ENCODE data around the gene SHFL.

SHFL gene

DNA sequence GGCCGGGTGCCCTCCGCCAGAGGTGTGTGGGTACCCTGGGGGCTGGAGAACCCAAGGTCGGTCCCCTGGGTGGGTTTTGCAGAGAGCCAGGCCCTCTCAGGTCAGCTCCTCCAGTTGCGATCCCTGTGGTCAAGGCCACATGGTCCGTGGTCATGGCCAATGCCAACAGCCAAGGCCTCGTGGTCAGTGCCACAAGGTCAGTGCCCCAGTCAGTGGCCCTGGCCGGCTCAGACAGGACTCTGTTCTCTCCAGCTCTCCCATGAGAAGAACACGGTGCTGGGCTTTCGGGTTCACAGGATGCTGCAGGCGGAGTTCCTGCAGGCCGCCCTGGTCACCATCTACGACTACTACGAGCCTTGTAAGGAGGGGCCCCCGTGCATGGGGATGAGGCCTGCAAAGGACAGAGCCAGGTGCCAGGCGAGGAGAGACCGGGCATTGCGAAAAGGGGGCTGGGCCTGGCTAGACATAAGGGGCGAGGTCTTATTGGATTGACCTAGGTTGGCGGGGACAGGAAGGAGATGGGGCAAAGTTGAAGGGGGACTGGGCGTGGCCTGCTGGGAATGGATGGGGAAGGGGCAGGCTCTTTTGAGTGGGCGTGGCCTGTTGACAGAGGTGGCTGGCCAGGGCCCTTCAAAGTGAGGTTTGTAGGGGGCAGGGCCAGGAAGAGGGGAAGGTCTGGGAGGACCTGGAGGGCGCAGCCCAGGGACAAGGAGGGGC is 15.2 kb upstream of the SHFL start:
- H4K20me1 ChIP-seq (ENCODE audit: insufficient read depth) = no peaks in the 10 kb centered on the region
- TF ChIP-seq, protein P1, sequence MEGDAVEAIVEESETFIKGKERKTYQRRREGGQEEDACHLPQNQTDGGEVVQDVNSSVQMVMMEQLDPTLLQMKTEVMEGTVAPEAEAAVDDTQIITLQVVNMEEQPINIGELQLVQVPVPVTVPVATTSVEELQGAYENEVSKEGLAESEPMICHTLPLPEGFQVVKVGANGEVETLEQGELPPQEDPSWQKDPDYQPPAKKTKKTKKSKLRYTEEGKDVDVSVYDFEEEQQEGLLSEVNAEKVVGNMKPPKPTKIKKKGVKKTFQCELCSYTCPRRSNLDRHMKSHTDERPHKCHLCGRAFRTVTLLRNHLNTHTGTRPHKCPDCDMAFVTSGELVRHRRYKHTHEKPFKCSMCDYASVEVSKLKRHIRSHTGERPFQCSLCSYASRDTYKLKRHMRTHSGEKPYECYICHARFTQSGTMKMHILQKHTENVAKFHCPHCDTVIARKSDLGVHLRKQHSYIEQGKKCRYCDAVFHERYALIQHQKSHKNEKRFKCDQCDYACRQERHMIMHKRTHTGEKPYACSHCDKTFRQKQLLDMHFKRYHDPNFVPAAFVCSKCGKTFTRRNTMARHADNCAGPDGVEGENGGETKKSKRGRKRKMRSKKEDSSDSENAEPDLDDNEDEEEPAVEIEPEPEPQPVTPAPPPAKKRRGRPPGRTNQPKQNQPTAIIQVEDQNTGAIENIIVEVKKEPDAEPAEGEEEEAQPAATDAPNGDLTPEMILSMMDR (conservative IDR thresholded peaks at IDR 0.05; ENCODE audit: low read depth, low read length) = no peak
- H3K79me2 ChIP-seq (ENCODE audit: insufficient read depth, low read depth) = no peaks in the 10 kb centered on the region
- peaks cover 69% of the 10 kb centered on the region for H3K27me3 ChIP-seq (ENCODE audit: insufficient read depth, low read depth)
- H3K4me3 ChIP-seq (IDR thresholded peaks at IDR 0.05; ENCODE audit: insufficient read depth, low read depth, low read length) = no peak overlapping the region
- no peaks in the 10 kb centered on the region for H3K36me3 ChIP-seq (ENCODE audit: insufficient read depth)
- H3K4me1 ChIP-seq (ENCODE audit: low read depth, poor library complexity, severe bottlenecking) = no peaks in the 10 kb centered on the region
- H3K4me2 ChIP-seq = no peak overlapping the region
- H3K27ac ChIP-seq = no peak overlapping the region
- H2AFZ ChIP-seq (ENCODE audit: low read depth) = no peak overlapping the region
- H3K9ac ChIP-seq = no peak overlapping the region

DNA sequence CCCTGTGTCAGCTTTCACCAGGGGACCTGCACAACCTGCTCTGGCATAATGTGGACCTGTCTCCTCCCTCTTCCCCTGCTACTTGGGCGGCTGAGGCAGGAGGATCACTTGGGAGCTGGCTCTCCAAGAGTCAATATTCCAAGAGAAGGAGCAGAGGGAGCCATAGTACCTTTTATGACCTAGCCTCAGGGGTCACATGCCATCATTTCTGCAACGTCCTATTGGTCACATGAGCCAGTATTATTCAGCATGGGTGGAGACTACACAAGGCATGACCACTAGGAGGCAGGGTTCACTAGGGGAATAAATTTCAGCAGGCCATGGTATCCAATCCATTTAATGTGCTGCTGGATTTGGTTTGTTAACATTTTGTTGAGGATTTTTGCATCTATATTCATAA is 12.0 kb upstream of the SHFL start:
- Histone ChIP-seq H3K27me3 (ENCODE audit: insufficient read depth, low read depth) (peaks cover 71% of the 10 kb centered on the region), H3K36me3 (ENCODE audit: insufficient read depth) (no peaks in the 10 kb centered on the region), H3K9ac (no peak overlapping the region), H3K4me1 (ENCODE audit: low read depth, poor library complexity, severe bottlenecking) (no peaks in the 10 kb centered on the region), H4K20me1 (ENCODE audit: insufficient read depth) (no peaks in the 10 kb centered on the region), H3K4me3 (IDR thresholded peaks at IDR 0.05; ENCODE audit: insufficient read depth, low read depth, low read length) (no peak overlapping the region), H3K4me2 (no peak overlapping the region), H3K79me2 (ENCODE audit: insufficient read depth, low read depth) (no peaks in the 10 kb centered on the region), H3K27ac (no peak overlapping the region), H2AFZ (ENCODE audit: low read depth) (no peak overlapping the region)
- TF ChIP-seq, protein P1 (conservative IDR thresholded peaks at IDR 0.05; ENCODE audit: low read depth, low read length) = peak; percentile 60

DNA sequence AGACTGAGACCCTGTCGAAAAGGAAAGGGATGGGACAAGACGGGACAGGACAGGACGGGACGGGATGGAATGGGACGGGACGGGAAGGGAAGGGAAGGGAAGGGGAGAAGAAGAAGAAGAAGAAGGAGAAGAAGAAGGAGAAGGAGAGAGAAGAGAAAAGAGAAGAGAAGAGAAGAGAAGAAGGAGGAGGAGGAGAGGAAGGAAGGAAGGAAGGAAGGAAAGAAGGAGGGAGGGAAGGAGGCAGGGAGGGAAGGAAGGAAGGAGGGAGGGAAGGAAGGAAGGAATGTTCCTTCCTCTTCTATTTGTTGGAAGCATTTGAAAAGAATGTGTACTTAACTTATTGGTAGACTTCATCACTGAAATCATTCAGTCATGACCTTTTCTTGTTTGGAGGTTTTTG is 9.6 kb upstream of the SHFL start:
- H3K4me2 ChIP-seq = no peak overlapping the region
- H3K27me3 ChIP-seq (ENCODE audit: insufficient read depth, low read depth) = peaks cover 76% of the 10 kb centered on the region
- H3K79me2 ChIP-seq (ENCODE audit: insufficient read depth, low read depth) = no peaks in the 10 kb centered on the region
- no peak overlapping the region for H3K4me3 ChIP-seq (IDR thresholded peaks at IDR 0.05; ENCODE audit: insufficient read depth, low read depth, low read length)
- no peak overlapping the region for H2AFZ ChIP-seq (ENCODE audit: low read depth)
- TF ChIP-seq, protein P1 (conservative IDR thresholded peaks at IDR 0.05; ENCODE audit: low read depth, low read length) = no peak
- H3K9ac ChIP-seq = no peak overlapping the region
- H3K36me3 ChIP-seq (ENCODE audit: insufficient read depth) = no peaks in the 10 kb centered on the region
- no peaks in the 10 kb centered on the region for H4K20me1 ChIP-seq (ENCODE audit: insufficient read depth)
- H3K27ac ChIP-seq = no peak overlapping the region
- H3K4me1 ChIP-seq (ENCODE audit: low read depth, poor library complexity, severe bottlenecking) = no peaks in the 10 kb centered on the region

DNA sequence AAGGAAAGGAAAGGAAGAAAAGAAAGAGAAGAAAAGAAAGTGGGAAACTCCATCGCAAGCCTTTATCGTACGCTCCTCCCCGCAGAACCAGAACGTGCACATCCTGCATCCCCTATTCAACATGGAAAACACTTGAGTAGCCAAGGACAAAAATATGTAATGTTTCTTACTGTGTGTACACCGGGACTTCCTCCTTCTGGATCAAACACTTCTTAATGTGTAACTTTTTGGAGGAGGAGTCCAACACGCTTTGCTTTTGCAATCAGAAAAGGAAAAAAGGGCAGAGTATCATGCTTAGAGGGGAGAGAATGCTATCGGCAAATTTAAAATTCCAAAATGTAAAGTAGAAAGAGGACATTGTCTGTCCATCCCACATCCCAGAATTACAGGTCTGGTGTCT is 7.8 kb upstream of the SHFL start:
- Histone ChIP-seq H3K9ac (no peak overlapping the region), H3K27me3 (ENCODE audit: insufficient read depth, low read depth) (peaks cover 75% of the 10 kb centered on the region), H3K27ac (no peak overlapping the region), H3K4me3 (IDR thresholded peaks at IDR 0.05; ENCODE audit: insufficient read depth, low read depth, low read length) (no peak overlapping the region), H3K4me2 (no peak overlapping the region), H4K20me1 (ENCODE audit: insufficient read depth) (no peaks in the 10 kb centered on the region), H3K4me1 (ENCODE audit: low read depth, poor library complexity, severe bottlenecking) (no peaks in the 10 kb centered on the region), H3K36me3 (ENCODE audit: insufficient read depth) (no peaks in the 10 kb centered on the region), H3K79me2 (ENCODE audit: insufficient read depth, low read depth) (no peaks in the 10 kb centered on the region), H2AFZ (ENCODE audit: low read depth) (no peak overlapping the region)
- TF ChIP-seq, protein P1 (conservative IDR thresholded peaks at IDR 0.05; ENCODE audit: low read depth, low read length) = no peak
